ENCODE results near the gene EGFR. TPM values are rescaled to one million over a fixed set of nuclear protein-coding genes. Genes with fewer than 3 reads are reported as not detected.
A peak's percentile ranks its signal among the peaks of the same experiment; 100 is the strongest.

EGFR gene
- total RNA-seq, 1 donor from 2014 or later, result 6.1 TPM

DNA sequence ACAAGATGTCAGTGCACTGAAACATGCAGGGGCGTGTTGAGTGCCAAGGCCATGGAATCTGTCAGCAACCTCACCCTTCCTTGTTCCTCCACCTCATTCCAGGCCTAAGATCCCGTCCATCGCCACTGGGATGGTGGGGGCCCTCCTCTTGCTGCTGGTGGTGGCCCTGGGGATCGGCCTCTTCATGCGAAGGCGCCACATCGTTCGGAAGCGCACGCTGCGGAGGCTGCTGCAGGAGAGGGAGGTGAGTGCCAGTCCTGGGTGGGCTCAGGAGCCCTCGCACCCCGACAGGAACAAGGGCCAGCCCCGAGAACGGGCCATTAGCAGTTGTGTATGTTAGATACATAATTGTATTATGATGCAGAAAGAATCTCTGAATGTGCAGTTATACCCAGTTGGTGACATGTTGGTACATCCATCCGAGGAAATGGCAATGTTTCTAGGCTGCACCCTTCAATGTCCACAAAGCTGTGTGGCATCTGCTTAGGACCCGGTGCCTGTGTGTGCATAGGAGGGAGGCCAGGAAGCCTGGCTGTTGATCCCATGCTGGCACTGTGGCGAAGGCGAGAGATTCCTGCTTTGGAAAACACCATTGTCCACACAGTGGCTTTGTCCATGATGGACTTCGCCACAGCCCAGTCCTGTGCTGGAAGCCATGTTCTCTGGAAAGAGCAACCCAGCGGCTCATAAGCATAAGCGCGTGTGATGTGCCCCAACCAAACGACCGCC, 154.2 kb downstream of the EGFR start:
- TF ChIP-seq, protein P1, sequence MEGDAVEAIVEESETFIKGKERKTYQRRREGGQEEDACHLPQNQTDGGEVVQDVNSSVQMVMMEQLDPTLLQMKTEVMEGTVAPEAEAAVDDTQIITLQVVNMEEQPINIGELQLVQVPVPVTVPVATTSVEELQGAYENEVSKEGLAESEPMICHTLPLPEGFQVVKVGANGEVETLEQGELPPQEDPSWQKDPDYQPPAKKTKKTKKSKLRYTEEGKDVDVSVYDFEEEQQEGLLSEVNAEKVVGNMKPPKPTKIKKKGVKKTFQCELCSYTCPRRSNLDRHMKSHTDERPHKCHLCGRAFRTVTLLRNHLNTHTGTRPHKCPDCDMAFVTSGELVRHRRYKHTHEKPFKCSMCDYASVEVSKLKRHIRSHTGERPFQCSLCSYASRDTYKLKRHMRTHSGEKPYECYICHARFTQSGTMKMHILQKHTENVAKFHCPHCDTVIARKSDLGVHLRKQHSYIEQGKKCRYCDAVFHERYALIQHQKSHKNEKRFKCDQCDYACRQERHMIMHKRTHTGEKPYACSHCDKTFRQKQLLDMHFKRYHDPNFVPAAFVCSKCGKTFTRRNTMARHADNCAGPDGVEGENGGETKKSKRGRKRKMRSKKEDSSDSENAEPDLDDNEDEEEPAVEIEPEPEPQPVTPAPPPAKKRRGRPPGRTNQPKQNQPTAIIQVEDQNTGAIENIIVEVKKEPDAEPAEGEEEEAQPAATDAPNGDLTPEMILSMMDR (IDR thresholded peaks at IDR 0.05; ENCODE audit: borderline replicate concordance), result no peak
- intact Hi-C loops (cut with micrococcal nuclease), result no loop called here
- no peak for DNase-seq
- Histone ChIP-seq H3K4me3 (no peak overlapping the region), H3K36me3 (peaks cover 59% of the 10 kb centered on the region), H3K27me3 (ENCODE audit: low read depth) (no peaks in the 10 kb centered on the region), H3K27ac (replicated peaks) (no peak overlapping the region), H3K4me1 (peaks cover 22% of the 10 kb centered on the region), H3K9me3 (replicated peaks) (no peaks in the 10 kb centered on the region)

- no peaks in the 10 kb centered on the region for H3K27me3 ChIP-seq (ENCODE audit: low read depth)
- no peak overlapping the region for H3K4me3 ChIP-seq
- H3K36me3 ChIP-seq, result peaks cover 56% of the 10 kb centered on the region
- H3K4me1 ChIP-seq, result peaks cover 28% of the 10 kb centered on the region
- intact Hi-C loops (cut with micrococcal nuclease), result no loop called here
- no peaks in the 10 kb centered on the region for H3K9me3 ChIP-seq (replicated peaks)
- H3K27ac ChIP-seq (replicated peaks), result no peak overlapping the region
- TF ChIP-seq, protein P1 (IDR thresholded peaks at IDR 0.05; ENCODE audit: borderline replicate concordance), result no peak
- no peak for DNase-seq
Observed at GRCh38 chr7:55173671-55174070, 154.9 kb downstream of the EGFR start.

DNA sequence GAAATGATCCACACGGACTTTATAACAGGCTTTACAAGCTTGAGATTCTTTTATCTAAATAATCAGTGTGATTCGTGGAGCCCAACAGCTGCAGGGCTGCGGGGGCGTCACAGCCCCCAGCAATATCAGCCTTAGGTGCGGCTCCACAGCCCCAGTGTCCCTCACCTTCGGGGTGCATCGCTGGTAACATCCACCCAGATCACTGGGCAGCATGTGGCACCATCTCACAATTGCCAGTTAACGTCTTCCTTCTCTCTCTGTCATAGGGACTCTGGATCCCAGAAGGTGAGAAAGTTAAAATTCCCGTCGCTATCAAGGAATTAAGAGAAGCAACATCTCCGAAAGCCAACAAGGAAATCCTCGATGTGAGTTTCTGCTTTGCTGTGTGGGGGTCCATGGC, 155.6 kb downstream of the EGFR start:
- Histone ChIP-seq H3K9me3 (replicated peaks) (no peaks in the 10 kb centered on the region), H3K4me1 (peaks cover 30% of the 10 kb centered on the region), H3K27ac (replicated peaks) (no peak overlapping the region), H3K27me3 (ENCODE audit: low read depth) (no peaks in the 10 kb centered on the region), H3K36me3 (peaks cover 54% of the 10 kb centered on the region), H3K4me3 (no peak overlapping the region)
- intact Hi-C loops (cut with micrococcal nuclease), result no loop called here
- no peak for DNase-seq
- TF ChIP-seq, protein P1 (IDR thresholded peaks at IDR 0.05; ENCODE audit: borderline replicate concordance), result no peak

- TF ChIP-seq, protein P1 (IDR thresholded peaks at IDR 0.05; ENCODE audit: borderline replicate concordance), result no peak
- H3K27ac ChIP-seq (replicated peaks), result no peak overlapping the region
- intact Hi-C loops (cut with micrococcal nuclease), result no loop called here
- peaks cover 30% of the 10 kb centered on the region for H3K4me1 ChIP-seq
- no peaks in the 10 kb centered on the region for H3K9me3 ChIP-seq (replicated peaks)
- no peak overlapping the region for H3K4me3 ChIP-seq
- no peak for DNase-seq
- H3K27me3 ChIP-seq (ENCODE audit: low read depth), result no peaks in the 10 kb centered on the region
- peaks cover 54% of the 10 kb centered on the region for H3K36me3 ChIP-seq
Observed at GRCh38 chr7:55174856-55175255, 156.0 kb downstream of the EGFR start.

- intact Hi-C loops (cut with micrococcal nuclease), result no loop called here
- Histone ChIP-seq H3K27me3 (ENCODE audit: low read depth) (no peaks in the 10 kb centered on the region), H3K4me1 (peaks cover 30% of the 10 kb centered on the region), H3K4me3 (no peak overlapping the region), H3K9me3 (replicated peaks) (no peaks in the 10 kb centered on the region), H3K36me3 (peaks cover 51% of the 10 kb centered on the region), H3K27ac (replicated peaks) (peak overlapping the region; percentile 68)
- DNase-seq, result no peak
- TF ChIP-seq, protein P1 (IDR thresholded peaks at IDR 0.05; ENCODE audit: borderline replicate concordance), result no peak
Observed at GRCh38 chr7:55177068-55177530, 158.3 kb downstream of the EGFR start.

All from left ventricle myocardium inferior (tissue), 1 donor.